ENCODE measurements around the gene STPG4.

The STPG4 gene

DNA sequence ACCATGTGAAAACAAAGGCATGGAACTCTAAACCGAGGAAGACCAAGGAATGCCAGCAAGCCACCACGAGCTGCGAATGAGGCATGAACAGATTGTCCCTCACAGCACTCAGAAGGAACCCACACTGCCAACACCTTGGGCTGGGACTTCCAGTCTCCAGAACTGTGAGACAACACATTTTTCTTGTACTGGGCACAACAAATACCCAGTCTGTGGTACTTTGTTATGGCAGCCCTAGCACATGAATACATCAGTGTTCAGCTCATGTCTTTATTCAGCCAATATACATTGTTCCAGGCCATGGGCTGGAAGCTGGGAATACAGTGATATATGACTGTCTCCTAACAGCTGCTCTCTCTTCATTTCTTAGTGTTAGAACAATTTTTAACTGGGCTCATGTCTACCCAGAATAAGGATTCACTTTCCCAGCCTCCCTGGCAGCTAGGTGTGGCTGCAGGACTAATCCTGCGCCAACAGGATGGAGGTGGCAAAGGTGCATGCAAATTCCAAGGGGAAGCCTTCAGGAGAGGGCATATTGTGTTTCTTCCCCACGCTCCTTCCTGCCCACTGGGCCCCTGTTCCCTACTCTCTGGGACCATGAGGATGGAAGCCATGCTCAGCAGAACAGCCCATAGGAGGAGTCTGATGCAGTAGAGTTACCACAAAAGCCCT lies 59.6 kb downstream of the STPG4 start:
- no peak overlapping the region for H2BK120ac ChIP-seq (ENCODE audit: low read depth, low read length)
- no peak overlapping the region for H2BK12ac ChIP-seq (ENCODE audit: low read length)
- no peak overlapping the region for H3K23ac ChIP-seq (ENCODE audit: low read depth, low read length, poor library complexity)
- peaks cover 0 to 2% (median 0%) of the 10 kb centered on the region in 3 experiments for H3K27me3 ChIP-seq (ENCODE audit: control insufficient read depth in 3 of 3, insufficient read depth in 3 of 3, low read depth in 1 of 3, low read length in 3 of 3)
- no peak overlapping the region for H2BK5ac ChIP-seq (ENCODE audit: low read length)
- H3K4ac ChIP-seq (ENCODE audit: low read length) = no peak overlapping the region
- no peak for DNase-seq (ENCODE audit: low spot score)
- no peak overlapping the region for H3K27ac ChIP-seq (replicated peaks; ENCODE audit: low read length)
- H2BK15ac ChIP-seq (ENCODE audit: low read length) = no peak overlapping the region
- no peak overlapping the region for H2AFZ ChIP-seq (ENCODE audit: low read length)
- H4K8ac ChIP-seq (ENCODE audit: low read depth, low read length) = no peak overlapping the region
- H3K36me3 ChIP-seq (replicated peaks in 1 of 2; ENCODE audit: control insufficient read depth in 2 of 2, insufficient read depth in 2 of 2, low read length in 2 of 2) = no peaks in the 10 kb centered on the region
- no peak overlapping the region for H3K9ac ChIP-seq (ENCODE audit: low read depth, low read length, poor library complexity)
- H3K9me3 ChIP-seq (replicated peaks in 1 of 2; ENCODE audit: control insufficient read depth in 2 of 2, insufficient read depth in 1 of 2, low read depth in 1 of 2, low read length in 2 of 2) = peaks cover 3 to 4% of the 10 kb centered on the region in 2 donors
- H4K91ac ChIP-seq (ENCODE audit: low read depth, low read length, poor library complexity) = no peak overlapping the region
- WGBS, 2 donors (ENCODE audit: extremely low coverage in 2 of 2, insufficient read length in 2 of 2, insufficient replicate concordance in 1 of 2) = no CpG with 5 or more reads among the region's 5 CpGs
- H3K4me3 ChIP-seq (ENCODE audit: low read length in 2 of 2) = no peak overlapping the region
- no peak overlapping the region for H3K14ac ChIP-seq (ENCODE audit: low read length)
- no peak overlapping the region for H3K18ac ChIP-seq (ENCODE audit: low read length)
- peaks cover 0 to 9% of the 10 kb centered on the region in 2 donors for H3K4me1 ChIP-seq (ENCODE audit: control insufficient read depth in 2 of 2, insufficient read depth in 1 of 2, low read depth in 1 of 2, low read length in 2 of 2)
- H3K4me2 ChIP-seq (ENCODE audit: insufficient read depth, low read length, poor library complexity, severe bottlenecking) = no peak overlapping the region
- no peaks in the 10 kb centered on the region for H3K79me1 ChIP-seq (ENCODE audit: low read depth, low read length)
- H2AK5ac ChIP-seq (ENCODE audit: low read depth, low read length) = no peak overlapping the region

DNA sequence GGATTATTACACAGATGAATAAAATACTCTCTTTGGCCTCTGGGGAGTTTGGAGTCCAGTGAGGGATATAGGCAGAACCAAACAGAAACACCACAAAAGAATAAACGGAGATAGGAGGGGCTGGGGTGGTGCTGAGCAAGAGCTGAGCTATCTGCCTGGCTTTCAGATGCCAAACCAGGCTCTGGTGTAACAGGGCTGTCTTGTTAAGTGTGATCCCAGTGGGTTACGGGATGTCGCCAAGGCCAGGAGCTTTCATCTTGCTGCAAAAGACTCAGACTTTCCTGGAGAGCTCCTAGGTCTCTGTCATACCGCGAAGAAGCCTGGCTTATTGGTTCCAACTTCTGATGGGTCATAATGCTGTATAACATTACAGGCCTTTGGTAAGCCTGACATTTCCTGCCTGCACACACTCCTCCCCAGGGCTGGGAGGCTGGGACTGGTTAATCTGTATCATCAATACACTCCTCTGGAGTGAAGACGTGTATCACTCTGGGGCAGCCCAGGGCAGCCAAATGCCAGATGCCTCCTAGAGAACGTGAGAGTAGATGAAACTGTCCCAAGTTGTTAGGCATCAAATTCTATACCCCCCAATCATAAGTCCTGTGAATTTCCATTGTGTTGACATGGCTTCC lies 60.5 kb downstream of the STPG4 start:
- Histone ChIP-seq H3K4me1 (ENCODE audit: control insufficient read depth in 2 of 2, insufficient read depth in 1 of 2, low read depth in 1 of 2, low read length in 2 of 2) (peaks cover 0 to 9% of the 10 kb centered on the region in 2 donors), H2BK5ac (ENCODE audit: low read length) (no peak overlapping the region), H3K79me1 (ENCODE audit: low read depth, low read length) (no peaks in the 10 kb centered on the region), H3K18ac (ENCODE audit: low read length) (no peak overlapping the region), H3K4ac (ENCODE audit: low read length) (no peak overlapping the region), H3K23ac (ENCODE audit: low read depth, low read length, poor library complexity) (no peak overlapping the region), H2BK12ac (ENCODE audit: low read length) (no peak overlapping the region), H3K27ac (replicated peaks; ENCODE audit: low read length) (no peak overlapping the region), H2AK5ac (ENCODE audit: low read depth, low read length) (no peak overlapping the region), H2AFZ (ENCODE audit: low read length) (no peak overlapping the region), H2BK15ac (ENCODE audit: low read length) (no peak overlapping the region), H3K4me3 (ENCODE audit: low read length in 2 of 2) (no peak overlapping the region), H3K9me3 (replicated peaks in 1 of 2; ENCODE audit: control insufficient read depth in 2 of 2, insufficient read depth in 1 of 2, low read depth in 1 of 2, low read length in 2 of 2) (peaks cover 3 to 4% of the 10 kb centered on the region in 2 donors), H3K4me2 (ENCODE audit: insufficient read depth, low read length, poor library complexity, severe bottlenecking) (no peak overlapping the region), H4K91ac (ENCODE audit: low read depth, low read length, poor library complexity) (no peak overlapping the region), H2BK120ac (ENCODE audit: low read depth, low read length) (no peak overlapping the region), H3K14ac (ENCODE audit: low read length) (no peak overlapping the region), H3K36me3 (replicated peaks in 1 of 2; ENCODE audit: control insufficient read depth in 2 of 2, insufficient read depth in 2 of 2, low read length in 2 of 2) (no peaks in the 10 kb centered on the region), H4K8ac (ENCODE audit: low read depth, low read length) (no peak overlapping the region), H3K9ac (ENCODE audit: low read depth, low read length, poor library complexity) (no peak overlapping the region), H3K27me3 (ENCODE audit: control insufficient read depth in 3 of 3, insufficient read depth in 3 of 3, low read depth in 1 of 3, low read length in 3 of 3) (peaks cover 0 to 2% (median 0%) of the 10 kb centered on the region in 3 experiments)
- no peak for DNase-seq (ENCODE audit: low spot score)
- WGBS, 2 donors (ENCODE audit: extremely low coverage in 2 of 2, insufficient read length in 2 of 2, insufficient replicate concordance in 1 of 2) = no CpG with 5 or more reads among the region's 7 CpGs

DNA sequence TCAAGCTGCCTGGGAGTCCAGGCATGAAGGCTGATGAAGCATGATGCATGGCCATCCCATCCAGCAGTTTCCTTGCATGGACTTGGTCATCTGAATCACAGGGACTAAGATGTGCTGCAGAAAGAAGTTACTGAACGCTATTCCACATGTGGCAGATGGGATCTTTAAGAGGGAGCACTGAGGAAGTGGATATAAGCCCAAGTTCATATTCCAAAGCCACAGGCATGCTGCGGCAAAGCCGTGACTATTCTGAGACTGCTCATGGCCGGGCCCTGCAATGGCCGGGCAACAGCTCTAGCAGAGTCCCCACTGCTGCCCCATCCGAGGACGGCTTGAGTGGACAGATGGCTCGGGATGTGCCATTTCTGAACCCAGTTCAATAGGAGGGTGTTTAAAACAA lies 61.5 kb downstream of the STPG4 start:
- Histone ChIP-seq H3K36me3 (replicated peaks in 1 of 2; ENCODE audit: control insufficient read depth in 2 of 2, insufficient read depth in 2 of 2, low read length in 2 of 2) (no peaks in the 10 kb centered on the region), H3K9me3 (replicated peaks in 1 of 2; ENCODE audit: control insufficient read depth in 2 of 2, insufficient read depth in 1 of 2, low read depth in 1 of 2, low read length in 2 of 2) (no peaks in the 10 kb centered on the region), H2AFZ (ENCODE audit: low read length) (no peak overlapping the region), H2BK120ac (ENCODE audit: low read depth, low read length) (no peak overlapping the region), H3K27me3 (ENCODE audit: control insufficient read depth in 3 of 3, insufficient read depth in 3 of 3, low read depth in 1 of 3, low read length in 3 of 3) (peaks cover 0 to 2% (median 0%) of the 10 kb centered on the region in 3 experiments), H3K23ac (ENCODE audit: low read depth, low read length, poor library complexity) (no peak overlapping the region), H3K9ac (ENCODE audit: low read depth, low read length, poor library complexity) (no peak overlapping the region), H2AK5ac (ENCODE audit: low read depth, low read length) (no peak overlapping the region), H3K27ac (replicated peaks; ENCODE audit: low read length) (no peak overlapping the region), H2BK5ac (ENCODE audit: low read length) (no peak overlapping the region), H3K18ac (ENCODE audit: low read length) (no peak overlapping the region), H3K4me3 (ENCODE audit: low read length in 2 of 2) (no peak overlapping the region), H4K8ac (ENCODE audit: low read depth, low read length) (no peak overlapping the region), H3K14ac (ENCODE audit: low read length) (no peak overlapping the region), H3K4me2 (ENCODE audit: insufficient read depth, low read length, poor library complexity, severe bottlenecking) (no peak overlapping the region), H3K4me1 (ENCODE audit: control insufficient read depth in 2 of 2, insufficient read depth in 1 of 2, low read depth in 1 of 2, low read length in 2 of 2) (peaks cover 4 to 15% of the 10 kb centered on the region in 2 donors), H3K79me1 (ENCODE audit: low read depth, low read length) (no peaks in the 10 kb centered on the region), H3K4ac (ENCODE audit: low read length) (no peak overlapping the region), H2BK12ac (ENCODE audit: low read length) (peak overlapping the region; percentile 14), H4K91ac (ENCODE audit: low read depth, low read length, poor library complexity) (no peak overlapping the region), H2BK15ac (ENCODE audit: low read length) (no peak overlapping the region)
- no peak for DNase-seq (ENCODE audit: low spot score)
- WGBS, 2 donors (ENCODE audit: extremely low coverage in 2 of 2, insufficient read length in 2 of 2, insufficient replicate concordance in 1 of 2) = no CpG with 5 or more reads among the region's 8 CpGs

DNA sequence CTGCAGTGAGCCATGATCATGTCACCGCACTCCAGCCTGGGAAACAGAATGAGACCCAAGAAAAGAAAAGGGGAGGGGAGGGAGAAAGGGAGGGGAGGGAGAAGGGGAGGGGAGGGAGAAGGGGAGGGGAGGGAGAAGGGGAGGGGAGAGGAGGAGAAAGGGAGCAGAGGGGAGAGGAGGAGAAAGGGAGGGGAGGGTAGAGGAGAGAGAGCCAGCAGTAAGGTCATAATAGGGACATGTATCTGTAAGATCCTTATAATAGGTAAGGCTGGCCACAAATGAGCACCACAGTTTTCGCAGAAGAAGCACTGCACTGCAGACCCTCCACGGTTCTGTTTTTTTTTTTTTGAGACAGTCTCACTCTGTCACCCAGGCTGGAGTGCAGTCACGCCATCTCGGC lies 62.6 kb downstream of the STPG4 start:
- Histone ChIP-seq H4K8ac (ENCODE audit: low read depth, low read length) (no peak overlapping the region), H3K4me2 (ENCODE audit: insufficient read depth, low read length, poor library complexity, severe bottlenecking) (no peak overlapping the region), H3K36me3 (replicated peaks in 1 of 2; ENCODE audit: control insufficient read depth in 2 of 2, insufficient read depth in 2 of 2, low read length in 2 of 2) (no peaks in the 10 kb centered on the region), H3K27me3 (ENCODE audit: control insufficient read depth in 3 of 3, insufficient read depth in 3 of 3, low read depth in 1 of 3, low read length in 3 of 3) (peaks cover 0 to 1% (median 0%) of the 10 kb centered on the region in 3 experiments), H3K4me1 (ENCODE audit: control insufficient read depth in 2 of 2, insufficient read depth in 1 of 2, low read depth in 1 of 2, low read length in 2 of 2) (peaks cover 4 to 16% of the 10 kb centered on the region in 2 donors), H2AFZ (ENCODE audit: low read length) (no peak overlapping the region), H3K4me3 (ENCODE audit: low read length in 2 of 2) (no peak overlapping the region), H2BK5ac (ENCODE audit: low read length) (no peak overlapping the region), H2BK12ac (ENCODE audit: low read length) (no peak overlapping the region), H3K79me1 (ENCODE audit: low read depth, low read length) (no peaks in the 10 kb centered on the region), H3K9me3 (replicated peaks in 1 of 2; ENCODE audit: control insufficient read depth in 2 of 2, insufficient read depth in 1 of 2, low read depth in 1 of 2, low read length in 2 of 2) (no peaks in the 10 kb centered on the region), H3K14ac (ENCODE audit: low read length) (no peak overlapping the region), H3K4ac (ENCODE audit: low read length) (no peak overlapping the region), H3K27ac (replicated peaks; ENCODE audit: low read length) (no peak overlapping the region), H3K18ac (ENCODE audit: low read length) (no peak overlapping the region), H2BK15ac (ENCODE audit: low read length) (no peak overlapping the region), H2BK120ac (ENCODE audit: low read depth, low read length) (no peak overlapping the region), H3K9ac (ENCODE audit: low read depth, low read length, poor library complexity) (no peak overlapping the region), H4K91ac (ENCODE audit: low read depth, low read length, poor library complexity) (no peak overlapping the region), H3K23ac (ENCODE audit: low read depth, low read length, poor library complexity) (no peak overlapping the region), H2AK5ac (ENCODE audit: low read depth, low read length) (no peak overlapping the region)
- no peak for DNase-seq (ENCODE audit: low spot score)
- WGBS, 2 donors (ENCODE audit: extremely low coverage in 2 of 2, insufficient read length in 2 of 2, insufficient replicate concordance in 1 of 2) = no CpG with 5 or more reads among the region's 5 CpGs
